Naive thymus-derived CD8-positive, alpha-beta T cell (primary cell): ENCODE measurements around the gene SORCS1. TPM values are rescaled to one million over a fixed set of nuclear protein-coding genes. Genes with fewer than 3 reads are reported as not detected.

Source experiments
- ATAC-seq, 2 donors: fragments of 150-1000 bp; cut with Tn5 transposase in 1 of 2; sonication (Bioruptor Pico), chemical (Tn5 transposase) in 1 of 2; 1 replicate in 1 of 2; 2 replicates in 1 of 2; pipeline ENCODE4 v1.10.0; 2021; ENCODE audit warnings: mild to moderate bottlenecking in 2 of 2, moderate library complexity in 2 of 2
- POLR2A ChIA-PET: fragments of 350-600 bp; sonication (Branson Sonifier 250); formaldehyde crosslinking; loops from one replicate; lab custom pipeline; 2021; ENCODE audit warnings: antibody characterized with exemption; lab: Charles Lee
- DNase-seq, 10 donors: peaks; one replicate each; pipeline versions ENCODE4 v3.0.0 to v3.0.0-alpha.2; 2020 to 2022
- H3K27ac Mint-ChIP-seq, 10 donors: one replicate each; pipeline ENCODE4 v1.8.0; 2020 to 2022; ENCODE audit warnings: mild to moderate bottlenecking in 10 of 10, mixed read lengths in 10 of 10, moderate library complexity in 4 of 10, inconsistent platforms in 1 of 10
- H3K27me3 Mint-ChIP-seq, 5 donors: one replicate each; pipeline ENCODE4 v1.8.0; 2021 to 2022; ENCODE audit warnings: mixed read lengths in 5 of 5
- H3K36me3 Mint-ChIP-seq, 3 donors: one replicate each; pipeline ENCODE4 v1.8.0; 2020 to 2022; ENCODE audit warnings: mixed read lengths in 3 of 3, mild to moderate bottlenecking in 2 of 3, inconsistent platforms in 1 of 3
- H3K4me1 Mint-ChIP-seq, 4 donors: one replicate each; pipeline ENCODE4 v1.8.0; 2021 to 2022; ENCODE audit warnings: mixed read lengths in 4 of 4
- H3K4me3 Mint-ChIP-seq, 10 donors: one replicate each; pipeline ENCODE4 v1.8.0; 2020 to 2022; ENCODE audit warnings: mild to moderate bottlenecking in 10 of 10, mixed read lengths in 10 of 10, moderate library complexity in 6 of 10, inconsistent platforms in 1 of 10
- H3K9me3 Mint-ChIP-seq, 9 donors: one replicate each; pipeline ENCODE4 v1.8.0; 2020 to 2022; ENCODE audit warnings: mixed read lengths in 9 of 9, mild to moderate bottlenecking in 3 of 9, inconsistent platforms in 1 of 9, moderate library complexity in 1 of 9
- polyA plus RNA-seq, 3 donors: library from polyadenylated mRNA; unstranded; fragments of 300-500 nt; fragmentation: Illumina TruSeq; gene quantifications; one replicate each; pipeline ENCODE4 v1.2.3, GENCODE V29; 2021
- total RNA-seq, 8 experiments: library from RNA in 2 of 8; stranded (reverse) in 2 of 8; gene quantifications; one replicate each; pipeline ENCODE4 v1.2.3 and lab custom pipeline; 2021 to 2026

Gene SORCS1
- total and polyA plus RNA-seq, 5 experiments from 2014 or later: not detected

- DNase-seq: no peak
- peaks cover 0 to 7% (median 0%) of the 10 kb centered on the region in 3 donors for H3K36me3 Mint-ChIP-seq
- peaks cover 0 to 4% (median 0%) of the 10 kb centered on the region in 5 donors for H3K27me3 Mint-ChIP-seq
- H3K4me1 Mint-ChIP-seq: no peaks in the 10 kb centered on the region
- no peak for ATAC-seq
- POLR2A ChIA-PET: no interaction called here
- peaks cover 0 to 24% (median 6%) of the 10 kb centered on the region in 9 donors for H3K9me3 Mint-ChIP-seq
- H3K4me3 Mint-ChIP-seq: no peak overlapping the region
- H3K27ac Mint-ChIP-seq: no peak overlapping the region
Measured at GRCh38 chr10:106864031-106864430, 300.5 kb downstream of the SORCS1 start.

GRCh38 chr10:106863549-106863948 is 301.0 kb downstream of the SORCS1 start:
- Mint-ChIP-seq H3K4me1 (no peaks in the 10 kb centered on the region), H3K27me3 (peaks cover 0 to 4% (median 0%) of the 10 kb centered on the region in 5 donors), H3K4me3 (no peak overlapping the region), H3K27ac (no peak overlapping the region), H3K36me3 (peaks cover 0 to 7% (median 0%) of the 10 kb centered on the region in 3 donors), H3K9me3 (peaks cover 0 to 22% (median 6%) of the 10 kb centered on the region in 9 donors)
- DNase-seq: no peak
- ATAC-seq: no peak
- POLR2A ChIA-PET: no interaction called here

- Mint-ChIP-seq H3K4me1 (no peaks in the 10 kb centered on the region), H3K9me3 (peaks cover 4 to 10% (median 6%) of the 10 kb centered on the region in 9 donors), H3K27ac (no peak overlapping the region), H3K4me3 (no peak overlapping the region), H3K27me3 (peaks cover 0 to 4% (median 0%) of the 10 kb centered on the region in 5 donors), H3K36me3 (no peaks in the 10 kb centered on the region)
- no peak for ATAC-seq
- POLR2A ChIA-PET: no interaction called here
- DNase-seq: no peak
Measured at GRCh38 chr10:106859892-106860652, 304.4 kb downstream of the SORCS1 start.

- no peaks in the 10 kb centered on the region for H3K4me1 Mint-ChIP-seq
- POLR2A ChIA-PET: no interaction called here
- no peak overlapping the region for H3K27ac Mint-ChIP-seq
- no peaks in the 10 kb centered on the region for H3K36me3 Mint-ChIP-seq
- peaks cover 0 to 7% (median 0%) of the 10 kb centered on the region in 5 donors for H3K27me3 Mint-ChIP-seq
- DNase-seq: no peak
- no peak for ATAC-seq
- peaks cover 2 to 19% (median 8%) of the 10 kb centered on the region in 9 donors for H3K9me3 Mint-ChIP-seq
- H3K4me3 Mint-ChIP-seq: no peak overlapping the region
Measured at GRCh38 chr10:106857728-106858127, 306.8 kb downstream of the SORCS1 start.

- H3K36me3 Mint-ChIP-seq: no peaks in the 10 kb centered on the region
- no peak overlapping the region for H3K27ac Mint-ChIP-seq
- no peak for ATAC-seq
Measured at GRCh38 chr10:106857213-106857612, 307.3 kb downstream of the SORCS1 start.

GRCh38 chr10:106836933-106837663 is 327.4 kb downstream of the SORCS1 start:
- DNase-seq (no peak), ATAC-seq (no peak)
- Mint-ChIP-seq H3K9me3 (peaks cover 0 to 3% (median 0%) of the 10 kb centered on the region in 9 donors), H3K4me3 (no peak overlapping the region), H3K4me1 (peaks cover 6 to 20% (median 9%) of the 10 kb centered on the region in 4 donors), H3K36me3 (no peaks in the 10 kb centered on the region), H3K27me3 (no peaks in the 10 kb centered on the region), H3K27ac (no peak overlapping the region)
- POLR2A ChIA-PET: no interaction called here

More at GRCh38 chr10:106857213-106857612, 307.3 kb downstream of the SORCS1 start:
- Mint-ChIP-seq H3K4me1 (no peaks in the 10 kb centered on the region), H3K27me3 (peaks cover 0 to 7% (median 0%) of the 10 kb centered on the region in 5 donors), H3K9me3 (peaks cover 2 to 19% (median 9%) of the 10 kb centered on the region in 9 donors), H3K4me3 (no peak overlapping the region)
- DNase-seq: no peak
- POLR2A ChIA-PET: no interaction called here

GRCh38 chr10:106832846-106833245 is 331.7 kb downstream of the SORCS1 start:
- DNase-seq (no peak), ATAC-seq (no peak)
- no peaks in the 10 kb centered on the region for H3K36me3 Mint-ChIP-seq
- H3K27me3 Mint-ChIP-seq: no peaks in the 10 kb centered on the region
- no peak overlapping the region for H3K27ac Mint-ChIP-seq
- POLR2A ChIA-PET: no interaction called here
- H3K4me1 Mint-ChIP-seq: peaks cover 6 to 16% (median 9%) of the 10 kb centered on the region in 4 donors
- H3K9me3 Mint-ChIP-seq: peaks cover 0 to 3% (median 0%) of the 10 kb centered on the region in 9 donors
- no peak overlapping the region for H3K4me3 Mint-ChIP-seq

- Mint-ChIP-seq H3K4me1 (no peaks in the 10 kb centered on the region), H3K4me3 (no peak overlapping the region), H3K36me3 (no peaks in the 10 kb centered on the region), H3K27me3 (no peaks in the 10 kb centered on the region), H3K27ac (no peak overlapping the region), H3K9me3 (peaks cover 0 to 3% (median 0%) of the 10 kb centered on the region in 9 donors)
- ATAC-seq (no peak), DNase-seq (no peak)
- POLR2A ChIA-PET: no interaction called here
Measured at GRCh38 chr10:106830471-106830870, 334.0 kb downstream of the SORCS1 start.

- H3K27ac Mint-ChIP-seq: no peak overlapping the region
- ATAC-seq: no peak
- no peak for DNase-seq
- H3K27me3 Mint-ChIP-seq: no peaks in the 10 kb centered on the region
- POLR2A ChIA-PET: no interaction called here
- no peak overlapping the region for H3K4me3 Mint-ChIP-seq
- no peaks in the 10 kb centered on the region for H3K4me1 Mint-ChIP-seq
- peaks cover 0 to 3% (median 0%) of the 10 kb centered on the region in 9 donors for H3K9me3 Mint-ChIP-seq
- no peaks in the 10 kb centered on the region for H3K36me3 Mint-ChIP-seq
Measured at GRCh38 chr10:106830006-106830405, 334.5 kb downstream of the SORCS1 start.

- Mint-ChIP-seq H3K36me3 (no peaks in the 10 kb centered on the region), H3K4me3 (no peak overlapping the region), H3K27ac (no peak overlapping the region), H3K9me3 (peaks cover 0 to 2% (median 0%) of the 10 kb centered on the region in 9 donors), H3K4me1 (no peaks in the 10 kb centered on the region), H3K27me3 (no peaks in the 10 kb centered on the region)
- POLR2A ChIA-PET: no interaction called here
- ATAC-seq (no peak), DNase-seq (no peak)
Measured at GRCh38 chr10:106826716-106827115, 337.8 kb downstream of the SORCS1 start.

- DNase-seq: no peak
Measured at GRCh38 chr10:106825576-106826364, 338.7 kb downstream of the SORCS1 start.

GRCh38 chr10:106820579-106820978 is 343.9 kb downstream of the SORCS1 start:
- POLR2A ChIA-PET: no interaction called here
- no peak for DNase-seq

More at GRCh38 chr10:106825576-106826364, 338.7 kb downstream of the SORCS1 start:
- peaks cover 0 to 2% (median 0%) of the 10 kb centered on the region in 9 donors for H3K9me3 Mint-ChIP-seq
- no peaks in the 10 kb centered on the region for H3K36me3 Mint-ChIP-seq
- ATAC-seq: no peak
- POLR2A ChIA-PET: no interaction called here
- peaks cover 0 to under 1% (median 0%) of the 10 kb centered on the region in 4 donors for H3K4me1 Mint-ChIP-seq
- no peak overlapping the region for H3K4me3 Mint-ChIP-seq
- H3K27me3 Mint-ChIP-seq: no peaks in the 10 kb centered on the region
- H3K27ac Mint-ChIP-seq: no peak overlapping the region

More at GRCh38 chr10:106820579-106820978, 343.9 kb downstream of the SORCS1 start:
- no peaks in the 10 kb centered on the region for H3K27me3 Mint-ChIP-seq
- peaks cover 0 to 19% (median 0%) of the 10 kb centered on the region in 4 donors for H3K4me1 Mint-ChIP-seq
- H3K36me3 Mint-ChIP-seq: no peaks in the 10 kb centered on the region
- peaks cover 0 to 2% (median 0%) of the 10 kb centered on the region in 9 donors for H3K9me3 Mint-ChIP-seq
- no peak overlapping the region for H3K27ac Mint-ChIP-seq
- H3K4me3 Mint-ChIP-seq: no peak overlapping the region
- ATAC-seq: no peak
